NCI-H1048 (cell line): ENCODE measurements around the gene CCM2.

Experiments
- DNase-seq: peaks from one replicate; lab custom pipeline; 2025; lab: John Stamatoyannopoulos, UW

The CCM2 gene

DNA sequence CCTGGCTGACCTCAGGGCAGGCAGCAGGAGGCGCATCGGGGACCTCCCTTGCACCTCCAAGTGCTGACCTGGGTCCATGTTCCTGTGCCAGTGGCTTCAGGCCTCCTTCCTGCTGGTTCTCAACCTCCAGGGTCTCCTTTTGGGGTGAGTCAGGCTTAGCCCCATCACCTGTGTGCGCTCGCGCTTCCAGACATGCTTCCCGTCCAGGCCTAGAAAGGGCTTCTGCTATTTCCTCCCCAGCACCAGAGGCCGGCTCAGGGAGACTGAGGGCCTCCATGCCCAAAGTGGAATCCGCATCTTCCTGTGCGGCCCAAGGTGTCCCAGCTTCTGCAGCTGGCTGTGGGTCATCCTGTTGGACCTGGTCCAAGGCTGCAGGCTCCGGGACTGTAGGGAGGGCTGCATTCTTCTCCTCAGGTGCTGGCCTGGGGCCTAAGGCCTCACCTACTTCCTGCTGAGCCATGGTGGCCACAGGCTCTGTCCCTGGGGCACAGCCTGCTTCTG is 82.9 kb downstream of the CCM2 start:
- no peak for DNase-seq

GRCh38 chr7:45084336-45084735 is 84.3 kb downstream of the CCM2 start:
- DNase-seq = no peak

DNA sequence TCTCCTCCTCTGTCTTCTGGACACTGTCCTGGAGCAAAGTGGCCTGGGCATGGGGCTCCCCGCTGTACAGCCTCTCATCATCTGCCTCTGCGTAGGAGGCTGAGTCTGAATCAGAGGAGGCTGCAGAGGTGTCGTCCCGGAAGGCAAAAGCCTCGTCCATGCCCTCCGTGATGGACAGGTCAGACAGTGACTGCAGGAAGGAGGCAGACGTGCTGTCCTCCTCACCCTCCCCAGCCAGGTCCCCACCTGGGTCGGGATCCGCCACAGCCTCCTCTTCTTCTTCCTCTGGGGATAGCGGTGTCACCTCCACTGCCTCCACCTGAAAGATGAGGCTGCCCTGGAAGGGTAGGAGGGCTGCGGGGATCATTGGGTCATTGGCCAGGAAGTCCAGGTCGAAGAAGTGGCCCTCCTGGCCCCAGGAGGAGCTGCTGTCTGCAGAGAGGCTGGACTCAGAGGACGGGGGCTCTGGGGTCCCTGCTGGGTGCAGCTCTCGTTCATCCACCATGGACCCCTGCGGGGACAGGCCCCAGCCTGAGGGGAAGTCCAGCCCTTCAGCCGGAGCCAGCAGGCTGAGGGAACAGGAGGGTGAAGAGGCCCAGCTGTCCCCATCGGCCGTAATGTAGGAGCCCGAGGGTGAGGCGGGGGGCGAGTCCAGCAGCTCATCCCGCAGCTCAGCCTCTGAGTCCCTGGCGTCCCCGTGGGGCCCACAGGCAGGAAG is 85.1 kb downstream of the CCM2 start:
- no peak for DNase-seq

GRCh38 chr7:45085619-45086200 is 85.7 kb downstream of the CCM2 start:
- no peak for DNase-seq

GRCh38 chr7:45086331-45087065 is 86.5 kb downstream of the CCM2 start:
- DNase-seq = no peak

DNA sequence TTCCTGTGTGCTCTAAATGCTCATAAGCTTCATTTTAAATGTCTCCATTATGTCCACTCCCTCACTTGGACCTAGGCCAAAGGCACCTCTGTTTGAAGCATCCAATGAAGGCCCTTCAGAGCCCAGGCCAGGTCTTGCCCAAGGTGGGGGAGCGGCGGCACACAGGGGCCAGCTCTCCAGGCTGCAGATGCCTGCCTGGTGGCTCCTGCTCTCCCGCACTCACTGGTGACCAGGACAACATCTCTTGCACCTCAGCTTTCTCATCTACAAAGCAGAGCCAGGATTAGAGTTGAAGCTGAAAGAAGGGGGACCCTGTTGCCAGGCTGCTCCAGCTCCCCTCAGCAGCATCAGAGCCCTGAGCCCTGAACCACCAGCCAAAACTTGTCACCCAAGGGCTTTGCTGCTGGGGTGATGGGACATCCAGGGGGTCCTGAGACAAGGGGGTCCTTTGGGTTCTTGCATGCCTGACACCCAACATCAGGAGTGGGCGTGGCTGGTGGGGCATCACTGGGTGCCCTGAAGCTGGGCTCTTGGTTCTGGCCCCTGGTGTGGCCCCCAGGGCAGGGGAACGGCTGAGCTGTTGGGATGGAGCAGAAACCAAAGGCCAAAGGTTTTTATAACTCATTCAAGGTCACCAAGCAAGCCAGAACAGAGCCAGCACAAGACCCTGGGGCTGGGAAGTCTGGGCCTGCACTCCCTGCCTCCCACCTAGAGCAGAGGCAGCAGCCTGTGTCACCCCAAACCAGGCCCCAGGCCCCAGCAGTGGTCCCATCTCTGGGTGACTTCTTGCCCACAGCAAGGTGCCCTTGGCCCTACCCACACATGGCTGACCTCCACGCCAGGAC is 87.5 kb downstream of the CCM2 start:
- DNase-seq = no peak

- DNase-seq = no peak
Measured at GRCh38 chr7:45088146-45088701, 88.2 kb downstream of the CCM2 start.

- DNase-seq = no peak
Measured at GRCh38 chr7:45088821-45089340, 88.9 kb downstream of the CCM2 start, which contains the start of gene NACAD. Gene NACAD (minus strand): TSS chr7:45088969. CDS start chr7:45088894, 75 bp downstream.

DNA sequence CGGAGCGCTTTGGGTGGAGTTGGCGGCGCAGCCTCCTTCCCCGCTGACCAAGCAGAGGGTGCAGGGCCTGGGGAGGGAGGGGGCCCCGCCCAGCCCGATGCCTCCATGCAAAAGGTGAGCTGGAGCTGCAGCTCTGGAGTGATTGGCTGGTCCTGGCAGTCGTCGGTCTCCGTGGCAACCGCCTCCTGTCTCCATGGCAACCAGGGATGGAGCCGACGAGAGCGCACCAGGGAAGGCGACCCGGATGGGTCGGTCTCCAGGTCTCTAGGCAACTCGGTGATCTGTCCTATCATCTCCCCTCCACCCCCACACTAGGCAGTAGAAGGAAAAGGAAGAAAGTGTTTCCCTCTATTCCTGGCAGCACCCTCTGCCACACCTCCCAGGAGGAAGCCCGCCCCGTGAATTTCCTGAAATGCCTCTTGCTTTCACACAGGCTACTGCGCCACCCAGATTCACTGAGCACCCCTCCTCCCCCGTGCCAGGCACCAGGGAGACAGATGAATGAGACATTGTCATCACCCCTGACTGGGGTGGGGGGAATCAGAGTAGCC is 89.4 kb downstream of the CCM2 start:
- peak; percentile 64 for DNase-seq

DNA sequence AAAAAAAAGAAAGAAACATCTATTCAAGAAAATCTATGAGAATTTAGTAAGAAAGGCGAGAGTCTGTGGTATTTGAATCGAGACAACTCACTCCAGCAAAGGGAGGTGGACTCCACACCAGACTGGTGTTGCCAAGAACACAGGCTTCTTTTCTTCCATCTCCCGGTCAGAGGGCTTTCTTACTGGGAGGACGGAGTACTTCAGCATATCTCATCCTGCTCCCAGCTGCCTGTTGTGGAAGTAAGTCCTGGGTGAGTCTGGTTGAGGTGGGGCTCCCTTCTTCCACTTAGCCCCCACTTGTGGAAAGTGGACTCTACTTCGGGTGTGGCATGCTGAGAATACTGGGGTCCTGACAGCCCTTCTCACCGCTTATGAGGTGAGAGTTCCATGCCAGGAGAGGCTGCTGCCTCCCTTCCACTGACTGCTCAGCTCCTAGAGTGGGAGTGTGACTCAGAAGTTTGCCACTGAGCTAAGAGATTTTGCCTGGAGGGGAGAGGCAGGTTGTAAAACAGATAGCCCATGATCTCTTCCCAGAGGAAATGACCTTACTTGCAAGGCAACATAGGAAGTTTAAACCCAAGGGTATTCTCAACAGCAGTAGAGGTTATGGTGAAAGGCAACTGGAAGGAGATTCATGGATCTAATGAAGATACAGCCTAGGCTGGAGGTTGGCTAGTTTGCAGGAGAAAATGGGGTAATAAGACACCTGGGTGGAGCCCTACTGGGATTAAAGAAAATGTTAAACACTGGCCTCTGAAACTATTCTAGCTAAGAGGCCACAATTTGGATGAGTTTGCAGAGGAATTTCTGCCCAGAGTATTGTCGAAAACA is 92.3 kb downstream of the CCM2 start:
- DNase-seq = no peak

GRCh38 chr7:45092931-45093235 is 92.9 kb downstream of the CCM2 start:
- no peak for DNase-seq

- DNase-seq = no peak
Measured at GRCh38 chr7:45098983-45099839, 99.2 kb downstream of the CCM2 start.

DNA sequence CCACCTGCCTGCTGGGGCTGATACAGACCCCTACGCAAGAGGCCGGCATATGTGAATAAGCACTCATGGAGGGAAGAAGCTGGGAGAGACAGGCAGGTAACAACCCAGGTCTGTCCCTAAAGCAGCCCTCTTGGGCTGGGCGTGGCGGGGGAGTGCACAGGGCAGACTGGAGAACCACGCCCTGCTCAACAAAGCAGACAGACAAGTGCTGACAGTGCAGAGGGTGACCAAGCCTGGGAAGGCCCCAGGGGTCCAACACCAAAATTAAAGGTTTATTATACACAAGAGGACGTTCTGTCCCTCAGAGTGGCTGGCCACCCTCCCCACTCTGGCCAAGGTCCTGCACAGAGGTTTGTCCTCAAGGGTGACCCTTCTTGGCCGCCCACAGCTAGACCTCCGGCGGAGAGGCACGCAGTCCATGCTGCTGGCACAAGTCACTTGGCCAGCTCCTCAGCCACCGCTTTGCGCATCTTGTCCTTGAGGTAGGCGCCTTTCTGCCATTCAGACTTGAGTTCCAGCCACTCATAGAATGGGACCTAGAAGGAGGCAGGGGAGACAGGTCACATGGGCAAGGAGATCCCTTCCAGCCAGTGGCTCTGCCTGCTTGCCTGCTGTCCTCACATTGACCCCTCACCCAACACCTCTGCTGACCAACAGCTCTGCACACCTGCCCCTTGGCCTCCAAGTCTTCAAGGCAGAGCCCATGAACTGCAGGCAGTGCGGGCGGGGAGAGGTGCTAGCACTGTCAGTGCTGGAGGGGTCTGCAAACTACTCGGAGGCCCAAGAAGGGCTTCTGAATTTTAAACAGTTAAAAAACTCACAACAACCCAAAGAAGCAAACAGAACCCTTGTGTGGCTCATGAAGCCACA is 100.1 kb downstream of the CCM2 start:
- no peak for DNase-seq

DNA sequence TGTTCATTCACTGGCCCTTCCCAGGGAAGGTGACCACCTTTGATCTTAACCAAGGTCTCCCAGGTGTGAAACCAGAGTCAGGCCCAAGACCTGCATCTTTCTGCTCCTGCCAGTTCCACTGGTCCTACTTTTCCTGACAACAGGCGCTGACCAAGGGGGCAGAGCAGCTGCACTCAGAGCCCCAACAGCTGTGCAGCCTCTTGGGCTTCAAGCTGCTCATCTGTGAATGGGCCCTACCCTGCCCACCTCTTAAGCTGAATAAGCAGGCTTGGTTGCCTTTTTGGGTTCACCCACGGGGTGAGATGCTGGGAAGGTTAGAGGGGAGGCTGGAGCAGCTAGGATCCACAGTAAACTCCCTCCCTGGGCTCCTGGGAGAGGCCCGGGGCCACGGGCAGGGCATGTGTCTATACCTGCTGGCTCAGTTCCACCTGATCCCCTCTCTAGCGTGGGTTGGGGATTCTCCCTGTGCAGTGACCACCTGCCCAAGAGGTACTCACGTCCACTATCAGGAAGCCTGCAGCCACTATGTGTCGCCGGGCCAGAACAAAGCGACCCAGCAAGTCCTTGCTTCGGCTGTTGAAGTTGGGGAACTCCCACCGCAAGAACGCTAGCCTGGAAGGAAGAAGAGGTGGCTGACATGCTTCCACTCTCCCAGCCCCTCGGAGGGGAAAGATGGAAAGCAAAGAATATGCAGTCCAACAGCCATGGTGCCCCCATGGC is 100.9 kb downstream of the CCM2 start:
- DNase-seq = no peak

- DNase-seq = no peak
Measured at GRCh38 chr7:45101748-45102147, 101.7 kb downstream of the CCM2 start.

DNA sequence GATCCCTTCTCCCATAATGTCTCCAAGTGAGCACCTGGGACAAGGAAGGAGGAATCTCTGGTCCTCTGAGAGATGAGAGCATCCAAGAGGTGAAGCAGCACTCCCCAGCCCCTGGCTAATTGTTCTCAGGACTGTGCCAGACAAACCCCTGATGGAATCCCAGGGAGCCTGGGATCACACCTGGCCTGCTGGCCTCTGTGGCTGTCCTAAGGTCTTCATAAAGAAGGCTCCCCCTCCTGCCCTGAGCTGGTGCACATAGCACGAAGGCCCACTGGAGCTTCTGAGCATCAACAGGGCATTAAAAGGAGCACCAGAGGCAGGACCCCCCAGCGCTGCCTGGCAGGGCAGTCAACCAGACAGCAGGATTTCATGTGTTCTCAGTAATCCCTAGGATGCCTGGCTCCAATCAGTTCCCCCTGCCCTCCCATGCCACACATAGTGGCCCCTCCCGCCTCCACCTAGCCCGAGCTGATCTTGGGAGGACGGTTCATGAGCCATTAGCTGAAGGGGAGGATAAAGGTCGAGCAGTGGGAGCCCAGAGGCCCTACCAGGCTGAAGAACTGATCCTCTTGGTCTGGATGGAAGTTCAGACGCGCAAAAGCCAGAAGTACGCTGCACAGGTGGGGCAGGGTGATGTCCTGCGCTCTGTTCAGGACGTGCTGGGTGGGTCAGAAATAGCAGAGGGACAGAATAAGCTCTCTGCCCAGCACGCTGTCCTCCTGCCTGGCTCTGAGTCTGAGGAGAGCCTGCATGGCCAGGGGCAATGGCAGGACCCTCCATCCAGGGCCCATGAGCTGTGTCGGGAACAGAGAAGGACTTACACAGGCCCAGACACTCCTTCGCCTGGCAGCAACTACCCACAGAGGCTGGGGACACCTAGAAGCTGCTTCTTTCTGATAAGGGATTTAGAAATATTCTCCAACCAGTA is 103.0 kb downstream of the CCM2 start:
- no peak for DNase-seq
